H1 (cell line): ENCODE results near the gene PPP1R27. TPM values are rescaled to one million over a fixed set of nuclear protein-coding genes. Genes with fewer than 3 reads are reported as not detected.

Source experiments
- CTCF ChIA-PET: fragments of 300-600 bp; sonication (Branson Sonifier 250); formaldehyde crosslinking; loops from one replicate; lab custom pipeline; 2021; ENCODE audit not compliant: partially characterized antibody; lab: Charles Lee
- POLR2A ChIA-PET: fragments of 300-600 bp; sonication (Branson Sonifier 250); formaldehyde crosslinking; loops from one replicate; lab custom pipeline; 2021; ENCODE audit warnings: inconsistent platforms; ENCODE audit not compliant: partially characterized antibody; lab: Charles Lee
- DNase-seq, 2 experiments: peaks; one replicate each; pipeline versions ENCODE4 v3.0.0 to v3.0.0-alpha.2; 2010 to 2022; ENCODE audit warnings: low spot score in 2 of 2, low read depth in 1 of 2, mixed read lengths in 1 of 2
- FAIRE-seq: peaks from 2 replicates; lab custom pipeline; 2011; peaks lifted over from hg19 to GRCh38; lab: Jason Lieb, UNC
- H2AFZ ChIP-seq: 2 replicates; pipeline ENCODE4 v1.8.1; 2012; ENCODE audit warnings: low read length, inconsistent platforms
- H2AK5ac ChIP-seq: 2 replicates; pipeline ENCODE4 v1.6.1; 2013; ENCODE audit warnings: low read depth, low read length
- H2BK120ac ChIP-seq: replicated peaks from 2 replicates; pipeline ENCODE3; 2013; ENCODE audit warnings: low read depth, low read length, inconsistent platforms
- H2BK12ac ChIP-seq: 2 replicates; pipeline ENCODE4 v1.6.1; 2013; ENCODE audit warnings: low read depth, low read length
- H2BK15ac ChIP-seq: 2 replicates; pipeline ENCODE4 v1.6.1; 2013; ENCODE audit warnings: low read length
- H2BK20ac ChIP-seq: 2 replicates; pipeline ENCODE4 v1.6.1; 2013; ENCODE audit warnings: low read length
- H2BK5ac ChIP-seq: 2 replicates; pipeline ENCODE4 v1.6.1; 2013; ENCODE audit warnings: low read depth, low read length
- H3K14ac ChIP-seq: 2 replicates; pipeline ENCODE4 v1.6.1; 2013; ENCODE audit warnings: inconsistent platforms; ENCODE audit not compliant: insufficient read length
- H3K18ac ChIP-seq: 2 replicates; pipeline ENCODE4 v1.6.1; 2013; ENCODE audit warnings: low read length; ENCODE audit errors: extremely low read depth
- H3K23ac ChIP-seq: 2 replicates; pipeline ENCODE4 v1.6.1; 2013; ENCODE audit warnings: inconsistent platforms; ENCODE audit not compliant: insufficient read length
- H3K23me2 ChIP-seq: 2 replicates; pipeline ENCODE4 v1.6.1; 2013; ENCODE audit warnings: low read depth, low read length
- H3K27ac ChIP-seq: 2 replicates; pipeline ENCODE4 v1.6.1; 2011; ENCODE audit warnings: low read depth, low read length, inconsistent platforms
- H3K27me3 ChIP-seq, 4 experiments: replicated peaks in 1 of 4; 1 replicate in 1 of 4; 2 replicates in 3 of 4; pipeline versions ENCODE4 v1.6.1 to v1.8.1; 2011 to 2013; ENCODE audit warnings: low read length in 3 of 4, mild to moderate bottlenecking in 3 of 4, inconsistent platforms in 2 of 4, mixed read lengths in 2 of 4, moderate library complexity in 1 of 4; ENCODE audit not compliant: control insufficient read depth in 3 of 4, insufficient read depth in 3 of 4; ENCODE audit errors: extremely low read depth in 1 of 4
- H3K36me3 ChIP-seq, 4 experiments: 2 replicates each; pipeline versions ENCODE4 v1.6.1 to v1.8.1; 2011 to 2013; ENCODE audit warnings: mild to moderate bottlenecking in 4 of 4, low read length in 3 of 4, moderate library complexity in 2 of 4, control low read depth in 1 of 4, inconsistent platforms in 1 of 4; ENCODE audit not compliant: insufficient read depth in 4 of 4, control insufficient read depth in 2 of 4
- H3K4ac ChIP-seq: replicated peaks from 2 replicates; pipeline ENCODE3; 2013; ENCODE audit warnings: low read length, low read depth, mixed read lengths, inconsistent platforms; ENCODE audit not compliant: insufficient read length
- H3K4me1 ChIP-seq, 4 experiments: replicated peaks in 1 of 4; 1 replicate in 1 of 4; 2 replicates in 3 of 4; pipeline versions ENCODE4 v1.6.1 to v1.8.1; 2011 to 2013; ENCODE audit warnings: low read length in 3 of 4, inconsistent platforms in 2 of 4, mixed read lengths in 1 of 4; ENCODE audit not compliant: insufficient read depth in 4 of 4, control insufficient read depth in 3 of 4
- H3K4me2 ChIP-seq, 2 experiments: 2 replicates each; pipeline versions ENCODE4 v1.6.1 to v1.8.1; 2011 to 2013; ENCODE audit warnings: low read depth in 2 of 2, low read length in 2 of 2, control low read depth in 1 of 2, inconsistent platforms in 1 of 2, mild to moderate bottlenecking in 1 of 2; ENCODE audit not compliant: insufficient read depth in 1 of 2
- H3K4me3 ChIP-seq, 4 experiments: fragments of 200-600, 300-600 bp in 1 of 4; sonication (generic), shearing (Covaris generic), sonication (Bioruptor Twin) in 1 of 4; 2 replicates each; pipeline versions ENCODE4 v1.5.1 to v1.8.1; 2011 to 2016; ENCODE audit warnings: low read length in 4 of 4, low read depth in 3 of 4, control low read depth in 2 of 4, inconsistent platforms in 2 of 4, mild to moderate bottlenecking in 2 of 4, mixed read lengths in 1 of 4, moderate library complexity in 1 of 4; ENCODE audit not compliant: insufficient read depth in 2 of 4; ENCODE audit errors: extremely low read depth in 1 of 4
- H3K56ac ChIP-seq: replicated peaks from 2 replicates; pipeline ENCODE3; 2013; ENCODE audit warnings: low read depth, mild to moderate bottlenecking, mixed read lengths, low read length, inconsistent platforms; ENCODE audit not compliant: insufficient read length
- H3K79me1 ChIP-seq: 2 replicates; pipeline ENCODE4 v1.6.1; 2013; ENCODE audit warnings: low read depth, low read length, control low read depth
- H3K79me2 ChIP-seq, 2 experiments: 2 replicates each; pipeline versions ENCODE4 v1.6.1 to v1.8.1; 2012 to 2013; ENCODE audit warnings: low read length in 2 of 2, mild to moderate bottlenecking in 2 of 2, inconsistent platforms in 1 of 2; ENCODE audit not compliant: insufficient read depth in 2 of 2, control insufficient read depth in 1 of 2
- H3K9ac ChIP-seq, 4 experiments: replicated peaks in 1 of 4; 1 replicate in 1 of 4; 2 replicates in 3 of 4; pipeline versions ENCODE4 v1.6.1 to v1.8.1; 2011 to 2013; ENCODE audit warnings: low read depth in 3 of 4, low read length in 3 of 4, control low read depth in 2 of 4, mild to moderate bottlenecking in 2 of 4, moderate library complexity in 2 of 4, inconsistent platforms in 1 of 4; ENCODE audit errors: extremely low read depth in 1 of 4
- H3K9me3 ChIP-seq, 2 experiments: 2 replicates each; pipeline versions ENCODE4 v1.6.1 to v1.8.1; 2012 to 2013; ENCODE audit warnings: mild to moderate bottlenecking in 2 of 2, moderate library complexity in 2 of 2, control low read depth in 1 of 2, inconsistent platforms in 1 of 2, low read depth in 1 of 2, low read length in 1 of 2, mixed read lengths in 1 of 2; ENCODE audit not compliant: insufficient read depth in 2 of 2
- H4K20me1 ChIP-seq, 2 experiments: replicated peaks in 1 of 2; 2 replicates each; pipeline versions ENCODE3 to v1.8.1; 2011 to 2013; ENCODE audit warnings: inconsistent platforms in 2 of 2, low read length in 2 of 2, mild to moderate bottlenecking in 1 of 2; ENCODE audit not compliant: insufficient read depth in 2 of 2, control insufficient read depth in 1 of 2
- H4K5ac ChIP-seq: 2 replicates; pipeline ENCODE4 v1.6.1; 2013; ENCODE audit warnings: low read length, low read depth, mixed read lengths, inconsistent platforms; ENCODE audit not compliant: insufficient read length
- H4K8ac ChIP-seq: 2 replicates; pipeline ENCODE4 v1.8.0; 2013; ENCODE audit warnings: mild to moderate bottlenecking, moderate library complexity, low read length, inconsistent platforms; ENCODE audit not compliant: insufficient read depth; ENCODE audit errors: extremely low read depth
- H4K91ac ChIP-seq: replicated peaks from 2 replicates; pipeline ENCODE3; 2013; ENCODE audit warnings: low read length, mixed read lengths, inconsistent platforms; ENCODE audit not compliant: insufficient read length
- SAP30 ChIP-seq: fragments of 300-600 bp; sonication (generic); IDR thresholded peaks from 2 replicates; pipeline ENCODE4 v1.7.1; 2012; ENCODE audit warnings: low read length, moderate library complexity, mild to moderate bottlenecking, inconsistent platforms; ENCODE audit not compliant: insufficient read depth, insufficient replicate concordance
- TCF12 ChIP-seq: IDR thresholded peaks from 2 replicates; pipeline ENCODE4 v1.6.1; 2011; ENCODE audit warnings: low read depth, mild to moderate bottlenecking, low read length
- WGBS, 2 experiments: shearing (Covaris generic) in 1 of 2; methylation state at CpG; one replicate each; pipeline versions ENCODE4 v1.1.6 to v1.1.7; 2013 to 2015; ENCODE audit warnings: low lambda C conversion rate in 2 of 2, mixed read lengths in 2 of 2, inconsistent platforms in 1 of 2, low coverage in 1 of 2, missing lambda C conversion rate in 1 of 2; ENCODE audit not compliant: insufficient replicate concordance in 2 of 2, insufficient coverage in 1 of 2, insufficient read length in 1 of 2; ENCODE audit errors: extremely low coverage in 1 of 2, missing lambda C conversion rate in 1 of 2; 5-methylcytosine and 5-hydroxymethylcytosine counted together
- polyA plus RNA-seq, 7 experiments: library from polyadenylated mRNA; depleted of rRNA in 3 of 7; stranded (reverse) in 5 of 7; unstranded in 2 of 7; fragments of >200 nt in 5 of 7; fragments of 200-250 nt in 2 of 7; gene quantifications; 1 replicate in 5 of 7; 2 replicates in 1 of 7; 4 replicates in 1 of 7; pipeline versions ENCODE4 v1.2.1 to v1.2.3, GENCODE V29; 2011 to 2013; ENCODE audit warnings: missing spikeins in 2 of 7, mixed read lengths in 2 of 7
- total RNA-seq: library from RNA; stranded (reverse); fragmentation: NEBNext Ultra II Directional; extraction: Animal tissue kit (Norgen Biotek cat#: 25700); gene quantifications from 2 replicates; pipeline ENCODE4 v1.2.1, GENCODE V29; 2021

PPP1R27 gene
- total and polyA plus RNA-seq, 2 of the 8 experiments (the other 6 are each of a cell fraction or from before 2014, with no cell fraction given), result 0.27 TPM; not detected in 1

DNA sequence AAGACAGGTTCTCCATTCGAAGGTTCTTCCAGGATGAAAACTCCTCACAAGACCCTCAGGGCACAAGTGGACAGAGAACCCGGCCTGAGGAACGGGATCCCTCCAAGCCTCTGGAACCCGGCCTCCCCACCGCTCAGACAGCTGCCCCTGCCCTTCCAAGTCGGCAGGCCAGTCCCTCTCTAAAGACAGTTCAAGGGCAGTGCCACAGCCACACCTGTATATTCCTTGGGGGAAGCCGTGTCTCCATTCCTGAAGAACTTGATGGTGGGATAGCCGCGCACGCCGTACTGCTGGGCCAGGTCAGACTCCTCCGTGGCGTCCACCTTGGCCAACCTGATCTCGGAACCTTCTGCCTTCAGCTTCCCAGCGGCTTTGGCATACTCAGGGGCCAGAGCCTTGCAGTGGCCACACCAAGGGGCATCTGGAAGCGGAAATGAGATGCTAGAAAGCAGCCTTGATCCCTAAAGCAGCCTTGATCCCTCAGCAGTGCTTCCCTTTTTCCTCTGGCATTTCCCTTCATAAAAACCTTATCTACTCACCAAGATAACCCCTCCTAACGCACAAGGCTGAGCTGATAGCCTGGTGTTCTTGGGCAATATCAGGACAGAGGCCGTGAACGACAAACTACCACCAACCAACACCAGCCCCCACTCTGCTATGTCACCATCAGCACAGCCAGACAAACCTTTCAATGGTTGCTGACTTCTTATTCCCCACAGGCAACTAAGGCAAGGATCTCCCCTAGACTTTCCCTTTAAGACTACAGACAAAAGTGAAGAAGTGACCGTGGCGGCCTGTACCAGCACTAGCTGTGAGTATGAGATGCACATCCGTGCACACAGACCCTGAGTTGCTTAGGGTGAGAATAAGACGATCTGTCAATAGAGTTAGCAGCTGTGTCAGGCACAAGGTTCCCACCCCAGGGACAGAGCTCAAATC is 24.4 kb upstream of the PPP1R27 start:
- no peak for FAIRE-seq
- Histone ChIP-seq H2BK5ac (no peak overlapping the region), H3K14ac (no peak overlapping the region), H3K79me1 (peaks cover 13% of the 10 kb centered on the region), H3K4me1 (peaks cover 0 to 5% (median 5%) of the 10 kb centered on the region in 4 experiments; a peak in 5 of 7 replicates), H2BK15ac (no peak overlapping the region), H3K23ac (no peak overlapping the region), H3K4me3 (peak overlapping the region; percentile 76 to 84 (median 80)), H3K4me2 (peak overlapping the region; percentile 79 to 92), H4K20me1 (peaks cover 11 to 22% of the 10 kb centered on the region in 2 experiments), H2BK12ac (no peak overlapping the region), H2AFZ (no peak overlapping the region), H3K36me3 (peaks cover 15 to 38% (median 22%) of the 10 kb centered on the region in 4 experiments; a peak in 7 of 8 replicates), H3K9me3 (no peaks in the 10 kb centered on the region), H3K4ac (no peak overlapping the region), H3K9ac (peak overlapping the region; percentile 69 to 98 (median 84)), H2AK5ac (no peak overlapping the region; the same call in 1 of the 2 replicates), H3K18ac (no peak overlapping the region), H2BK120ac (no peak overlapping the region), H4K5ac (no peak overlapping the region), H4K8ac (no peak overlapping the region), H2BK20ac (no peak overlapping the region), H3K27me3 (no peaks in the 10 kb centered on the region), H3K79me2 (peaks cover 13 to 53% of the 10 kb centered on the region in 2 experiments), H3K56ac (no peak overlapping the region), H3K23me2 (peaks cover 8% of the 10 kb centered on the region), H4K91ac (no peak overlapping the region), H3K27ac (no peak overlapping the region)
- 80% methylated on average over 23 of the region's 23 CpGs; no CpG with 5 or more reads in 1 of the 2 experiments for WGBS, 2 experiments
- ChIA-PET POLR2A (interaction anchor here (0.6 to 3.6 kb wide), 12 partner anchors 8 to 218 kb away, joined by 3 to 17 read pairs (median 4); partner anchors contain the start of genes ALYREF, ANAPC11, ARHGDIA and MRPL12), CTCF (interaction anchor here (0.8 to 2.7 kb wide), 4 partner anchors 10 to 124 kb away, joined by 3 to 18 read pairs (median 6); no protein-coding TSS in a partner anchor)
- DNase-seq, result no peak
- TF ChIP-seq TCF12, result no peak
- peak; percentile 85 for TF ChIP-seq SAP30
